HG03280 (cell line): ENCODE measurements around the gene ASCC3.

Experiments
- ATAC-seq: cut with Tn5 transposase; IDR thresholded peaks from one replicate; pipeline ENCODE4 v1.9.1; 2021; ENCODE audit warnings: mild to moderate bottlenecking, moderate library complexity; ENCODE audit not compliant: unreplicated experiment

ASCC3 gene

DNA sequence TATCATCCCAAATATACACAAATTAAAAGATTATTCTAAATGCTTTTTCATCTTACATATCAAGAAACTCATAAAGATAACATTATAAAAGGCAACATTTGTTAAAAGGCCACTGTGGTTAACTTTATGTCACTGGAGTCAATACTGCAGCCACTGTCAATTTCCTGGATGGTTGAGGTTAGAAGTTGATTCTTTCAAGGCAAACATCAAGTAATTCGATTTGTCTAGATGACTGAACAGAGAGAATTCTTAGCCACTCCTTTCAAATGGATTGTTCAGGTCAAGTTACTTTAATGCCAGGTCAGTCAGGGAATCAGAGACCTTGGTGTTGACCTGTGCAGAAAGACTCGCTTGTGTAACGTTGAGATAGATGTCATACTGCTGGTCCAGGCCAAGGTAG lies 372.0 kb downstream of the ASCC3 start:
- ATAC-seq = no peak

DNA sequence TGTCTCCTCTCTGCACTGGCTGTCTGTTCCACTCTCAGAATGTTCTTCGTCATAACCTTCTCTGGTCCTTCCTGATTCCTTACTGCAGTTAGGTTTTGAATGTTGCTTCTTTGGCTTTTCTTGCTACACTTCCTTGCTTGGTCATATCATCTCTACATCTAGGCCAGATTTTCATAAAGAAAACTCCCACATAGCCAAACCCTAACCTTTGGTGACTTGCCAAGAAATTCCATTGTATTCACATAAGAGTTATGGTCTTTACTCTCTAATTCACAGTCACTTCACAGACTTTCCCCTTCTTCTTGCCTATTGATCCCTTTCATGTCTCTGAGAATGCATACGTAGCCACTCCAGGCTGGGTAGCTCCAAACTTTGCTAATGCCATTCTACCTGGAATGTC lies 374.5 kb downstream of the ASCC3 start:
- no peak for ATAC-seq

- no peak for ATAC-seq
Observed at GRCh38 chr6:100504786-100505737, 376.1 kb downstream of the ASCC3 start.

GRCh38 chr6:100503043-100503705 lies 378.0 kb downstream of the ASCC3 start:
- ATAC-seq = no peak

DNA sequence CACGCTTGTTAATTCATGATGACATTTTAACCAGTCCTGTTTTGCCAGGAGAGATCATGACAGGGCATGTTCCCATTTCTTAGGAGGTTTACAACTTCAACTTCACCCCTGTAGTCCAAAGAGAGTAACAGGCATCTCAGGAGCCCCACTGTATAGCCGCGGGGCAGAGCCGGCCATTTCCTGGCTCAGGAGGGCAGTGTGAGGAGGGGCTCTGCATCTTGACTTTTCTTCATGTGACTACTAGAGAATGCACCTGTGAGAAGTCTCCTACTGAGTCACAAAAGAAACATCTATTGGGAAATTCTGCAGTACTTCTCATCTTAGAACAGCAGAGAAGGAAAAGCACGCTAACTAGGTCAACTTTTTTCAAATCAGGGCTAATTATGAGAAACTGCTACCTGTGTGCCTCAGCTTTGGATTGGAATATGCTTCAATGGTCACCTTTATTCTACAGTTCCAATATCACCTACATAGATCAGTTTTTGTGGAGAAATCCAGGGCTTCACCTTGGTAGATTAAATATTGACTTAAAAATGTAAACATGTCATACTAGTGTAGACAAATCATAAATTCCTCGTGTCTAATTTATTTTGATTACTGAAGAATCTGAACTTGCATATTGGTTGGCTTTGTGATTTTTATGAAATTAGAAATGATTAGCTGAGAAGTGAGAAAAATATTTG lies 387.8 kb downstream of the ASCC3 start:
- no peak for ATAC-seq

GRCh38 chr6:100491952-100492670 lies 389.0 kb downstream of the ASCC3 start:
- no peak for ATAC-seq

GRCh38 chr6:100490065-100490464 lies 391.1 kb downstream of the ASCC3 start:
- no peak for ATAC-seq

- ATAC-seq = no peak
Observed at GRCh38 chr6:100488244-100488643, 392.9 kb downstream of the ASCC3 start.

- ATAC-seq = no peak
Observed at GRCh38 chr6:100487638-100488037, 393.5 kb downstream of the ASCC3 start.

- no peak for ATAC-seq
Observed at GRCh38 chr6:100485268-100485667, 395.9 kb downstream of the ASCC3 start.

DNA sequence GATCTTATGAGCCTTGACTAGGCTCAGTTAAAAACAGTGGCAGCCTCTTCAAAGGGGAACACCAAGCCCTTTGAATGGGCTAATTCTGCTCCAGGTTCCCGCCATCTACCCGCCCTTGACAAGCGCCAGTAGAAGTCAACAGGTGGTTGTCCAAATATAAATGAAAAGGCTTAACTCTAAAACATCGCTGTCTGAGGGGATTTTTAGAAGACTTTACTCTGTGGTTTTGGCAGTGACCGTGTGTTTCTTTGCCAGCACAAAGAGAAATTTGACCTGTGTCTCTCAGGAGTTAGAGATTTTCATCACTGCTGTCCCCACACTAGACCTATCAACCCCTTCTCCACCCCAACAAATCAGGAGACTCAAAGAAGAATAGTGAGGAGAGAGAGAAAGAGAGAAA lies 396.7 kb downstream of the ASCC3 start:
- ATAC-seq = no peak

GRCh38 chr6:100482698-100483097 lies 398.4 kb downstream of the ASCC3 start:
- no peak for ATAC-seq

DNA sequence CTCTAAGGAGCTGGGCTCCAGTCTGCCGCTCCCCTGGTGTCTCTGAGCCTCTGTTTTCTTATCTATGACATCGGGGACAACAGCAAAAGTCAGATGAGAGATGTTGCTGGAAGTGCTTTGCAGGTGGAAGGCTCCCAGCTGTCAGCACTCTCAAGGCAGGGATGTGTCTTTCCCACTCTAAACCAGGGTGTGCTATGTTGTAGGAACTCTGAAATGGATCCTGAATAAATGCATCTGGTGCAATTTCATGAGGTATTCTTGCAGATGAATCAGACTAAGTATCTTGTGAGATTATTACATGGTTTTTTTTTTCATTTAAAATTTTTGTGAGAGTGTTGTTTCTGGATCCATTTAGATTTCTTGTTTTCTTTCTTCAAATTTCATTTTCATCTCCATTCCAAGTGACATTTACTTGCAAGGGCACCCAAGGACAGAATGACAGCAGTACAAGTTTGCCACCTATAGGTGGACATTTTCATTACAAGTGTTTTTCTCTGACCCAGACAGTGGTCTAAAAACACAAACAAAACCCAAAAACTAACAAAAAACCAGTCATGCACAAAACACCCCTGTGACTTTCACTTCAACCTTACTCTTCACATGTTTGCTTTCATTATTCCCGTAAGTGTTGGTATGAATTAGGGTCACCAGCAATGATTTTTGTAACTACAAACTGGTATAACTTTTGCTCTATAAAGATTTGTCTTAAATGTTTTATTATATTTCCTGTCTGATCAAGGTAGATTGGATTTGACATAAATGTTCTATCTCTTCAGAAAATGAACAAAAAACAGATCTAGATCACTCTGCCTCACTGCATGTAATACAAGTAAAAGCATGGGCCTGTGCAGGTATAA lies 401.7 kb downstream of the ASCC3 start:
- ATAC-seq = peak; percentile 44

GRCh38 chr6:100475554-100476320 lies 405.4 kb downstream of the ASCC3 start:
- peak; percentile 75 for ATAC-seq

GRCh38 chr6:100473182-100473581 lies 407.9 kb downstream of the ASCC3 start:
- no peak for ATAC-seq

GRCh38 chr6:100472674-100473073 lies 408.5 kb downstream of the ASCC3 start:
- ATAC-seq = peak; percentile 79

GRCh38 chr6:100470422-100471120 lies 410.6 kb downstream of the ASCC3 start:
- ATAC-seq = no peak

GRCh38 chr6:100469101-100469859 lies 411.8 kb downstream of the ASCC3 start:
- no peak for ATAC-seq
